GM12892 (cell line): Measurements from ENCODE around the gene NELFB.
A peak's percentile ranks its signal among the peaks of the same experiment; 100 is the strongest.

Experiments used
- DNase-seq: peaks from one replicate; pipeline ENCODE4 v3.0.0; 2011; ENCODE audit not compliant: insufficient read length
- FAIRE-seq: peaks from 2 replicates; lab custom pipeline; 2011; peaks lifted over from hg19 to GRCh38; lab: Jason Lieb, UNC
- POLR2A ChIP-seq: IDR thresholded peaks from 2 replicates; pipeline ENCODE4 v1.6.1; 2011; ENCODE audit warnings: low read depth, low read length, control low read depth
- POLR2AphosphoS5 ChIP-seq: IDR thresholded peaks from 2 replicates; pipeline ENCODE4 v1.6.1; 2011; ENCODE audit warnings: low read depth, low read length, control low read depth
- TAF1 ChIP-seq: IDR thresholded peaks from 2 replicates; pipeline ENCODE4 v1.6.1; 2011; ENCODE audit warnings: low read depth, mild to moderate bottlenecking, control low read depth, low read length, borderline replicate concordance

Gene NELFB

DNA sequence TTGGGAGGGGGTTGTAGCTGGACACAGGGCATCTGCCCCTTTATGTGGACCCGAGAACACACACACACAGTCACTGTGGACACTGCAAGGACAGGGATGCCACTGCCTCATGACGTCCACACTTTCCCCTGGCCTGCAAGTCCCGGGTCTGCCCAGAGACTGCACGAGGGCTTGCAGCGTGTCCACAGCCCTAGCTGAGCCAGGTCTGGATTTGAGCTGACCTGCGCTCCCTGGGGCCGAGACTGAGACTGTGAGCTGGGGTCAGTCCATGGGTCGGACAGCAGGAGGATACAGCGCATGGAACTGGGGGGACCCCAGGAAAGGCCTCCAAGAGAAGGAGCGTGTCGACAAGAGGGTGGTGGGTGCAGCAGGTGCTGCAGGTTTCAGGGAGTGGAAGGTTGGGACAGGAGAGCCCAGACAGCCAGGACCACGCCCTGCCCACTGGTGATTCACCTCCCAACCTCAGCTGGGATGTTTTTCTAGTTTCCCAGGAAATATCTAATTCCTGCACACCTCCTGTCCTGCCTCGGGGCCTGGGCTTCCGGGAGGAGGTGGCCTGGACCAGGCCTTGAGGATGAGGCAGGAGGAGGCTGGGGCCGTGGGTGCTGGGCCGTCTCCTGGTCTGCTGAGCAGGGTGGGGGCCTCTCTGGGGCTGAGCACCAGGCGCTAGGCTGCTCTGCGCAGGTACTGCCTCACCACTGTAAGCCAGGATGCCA, 28.6 kb upstream of the NELFB start:
- FAIRE-seq (no peak), DNase-seq (no peak)
- TF ChIP-seq POLR2A = no peak
- no peak for TF ChIP-seq POLR2AphosphoS5
- no peak for TF ChIP-seq TAF1

DNA sequence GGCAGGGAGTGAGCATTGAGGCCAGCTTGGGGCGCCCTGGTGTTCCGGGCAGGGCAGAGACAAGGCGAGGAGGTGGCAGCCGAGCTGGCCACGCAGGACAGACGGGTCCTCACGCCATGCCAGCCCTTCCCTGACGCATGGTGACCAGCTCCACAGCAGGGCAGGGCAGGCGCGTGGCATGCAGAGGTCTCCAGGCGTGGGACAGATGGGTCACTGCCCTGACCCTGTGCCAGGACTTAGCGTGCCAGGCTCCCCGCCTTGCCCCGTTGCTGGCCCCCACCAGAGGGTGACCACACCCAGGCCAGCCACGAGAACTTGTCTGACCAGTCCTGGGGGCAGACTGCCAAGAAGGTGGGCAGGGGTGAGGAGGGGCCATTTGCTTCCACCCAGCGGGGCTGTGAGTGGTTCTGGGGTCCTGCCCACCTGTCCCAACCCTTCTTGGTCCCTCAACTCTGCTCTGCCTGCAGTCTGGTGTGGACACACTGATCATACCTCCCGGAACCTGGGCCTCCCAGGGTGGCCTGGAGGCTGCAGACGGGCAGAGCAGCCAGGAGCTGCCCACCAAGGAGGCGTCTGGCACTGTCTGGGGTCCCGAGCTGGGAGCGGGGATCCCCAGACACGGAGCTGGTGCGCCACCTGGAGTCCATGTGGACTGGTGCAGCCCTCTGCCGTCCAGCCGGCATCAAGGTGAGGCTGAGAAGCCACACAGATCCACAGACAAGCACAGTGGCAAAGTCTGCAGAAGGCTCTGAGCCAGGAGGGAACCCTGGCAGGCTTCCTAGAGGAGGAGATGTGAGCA, 27.9 kb upstream of the NELFB start, which contains the start of gene RNF224:
RNF224 (plus strand) TSS at position 449 of the 799 bp plus-strand sequence. CDS start 834 bp downstream, outside the sequence.
- TF ChIP-seq POLR2A = no peak
- TF ChIP-seq TAF1 = no peak
- no peak for TF ChIP-seq POLR2AphosphoS5
- DNase-seq (peak; percentile 88), FAIRE-seq (peak; percentile 98)

DNA sequence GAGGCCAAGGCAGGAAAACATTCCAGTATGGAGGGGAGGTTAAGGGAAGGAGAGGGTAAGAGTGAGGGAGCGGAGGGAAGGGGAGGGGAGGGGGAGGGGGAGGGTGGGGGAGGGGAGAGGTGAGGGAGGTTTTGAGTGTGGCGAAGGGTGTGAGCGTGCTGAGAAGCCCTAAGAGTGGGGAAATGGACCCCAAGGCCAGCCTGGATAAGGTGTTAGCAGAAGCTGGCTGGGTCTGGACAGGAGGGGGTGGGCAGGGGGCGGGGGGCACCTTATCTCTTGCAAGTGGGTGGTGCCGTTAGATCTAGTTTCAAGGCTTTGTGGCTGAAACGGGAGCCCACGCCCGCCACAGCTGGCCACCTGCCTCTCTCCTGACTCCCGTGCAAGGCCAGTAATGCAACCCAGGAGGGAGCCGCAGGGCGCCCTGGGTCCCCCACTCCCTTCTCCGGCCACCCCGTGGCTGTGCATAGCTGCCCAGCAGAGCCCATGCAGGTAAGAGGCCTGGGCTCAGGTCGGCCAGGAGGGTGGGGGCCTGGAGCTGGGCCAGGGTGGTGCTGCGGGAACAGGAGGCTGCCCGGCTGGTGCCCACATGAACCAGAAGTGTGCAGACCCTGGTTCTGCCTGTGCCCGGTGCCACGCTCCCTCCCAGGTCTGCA, 27.1 kb upstream of the NELFB start:
- no peak for FAIRE-seq
- no peak for TF ChIP-seq TAF1
- no peak for TF ChIP-seq POLR2A
- no peak for TF ChIP-seq POLR2AphosphoS5
- DNase-seq = no peak

DNA sequence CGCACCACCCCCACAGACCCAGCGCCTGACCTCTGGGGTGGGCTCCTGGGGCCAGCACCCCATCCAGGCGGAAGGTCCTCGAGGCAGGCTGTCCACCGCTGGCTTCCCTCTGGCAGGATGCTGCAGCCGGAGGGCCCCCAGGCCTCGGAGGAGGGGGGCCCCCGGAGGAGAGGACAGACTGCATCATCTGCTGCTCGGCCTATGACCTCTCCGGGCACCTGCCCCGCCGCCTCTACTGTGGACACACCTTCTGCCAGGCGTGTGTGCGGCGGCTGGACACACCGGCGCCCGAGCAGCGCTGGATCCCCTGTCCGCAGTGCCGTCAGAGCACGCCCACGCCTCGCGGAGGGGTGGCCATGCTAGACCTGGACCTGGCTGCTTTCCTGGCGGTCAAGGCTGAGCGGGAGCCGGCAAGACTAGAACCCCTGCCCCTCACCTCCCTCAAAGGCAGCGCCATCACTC, 26.6 kb upstream of the NELFB start:
- no peak for DNase-seq
- no peak for FAIRE-seq
- TF ChIP-seq POLR2AphosphoS5 (no peak), TAF1 (no peak), POLR2A (no peak)

GRCh38 chr9:137228968-137229896, 25.9 kb upstream of the NELFB start:
- FAIRE-seq (no peak), DNase-seq (no peak)
- TF ChIP-seq TAF1 = no peak
- TF ChIP-seq POLR2A = no peak
- TF ChIP-seq POLR2AphosphoS5 = no peak

DNA sequence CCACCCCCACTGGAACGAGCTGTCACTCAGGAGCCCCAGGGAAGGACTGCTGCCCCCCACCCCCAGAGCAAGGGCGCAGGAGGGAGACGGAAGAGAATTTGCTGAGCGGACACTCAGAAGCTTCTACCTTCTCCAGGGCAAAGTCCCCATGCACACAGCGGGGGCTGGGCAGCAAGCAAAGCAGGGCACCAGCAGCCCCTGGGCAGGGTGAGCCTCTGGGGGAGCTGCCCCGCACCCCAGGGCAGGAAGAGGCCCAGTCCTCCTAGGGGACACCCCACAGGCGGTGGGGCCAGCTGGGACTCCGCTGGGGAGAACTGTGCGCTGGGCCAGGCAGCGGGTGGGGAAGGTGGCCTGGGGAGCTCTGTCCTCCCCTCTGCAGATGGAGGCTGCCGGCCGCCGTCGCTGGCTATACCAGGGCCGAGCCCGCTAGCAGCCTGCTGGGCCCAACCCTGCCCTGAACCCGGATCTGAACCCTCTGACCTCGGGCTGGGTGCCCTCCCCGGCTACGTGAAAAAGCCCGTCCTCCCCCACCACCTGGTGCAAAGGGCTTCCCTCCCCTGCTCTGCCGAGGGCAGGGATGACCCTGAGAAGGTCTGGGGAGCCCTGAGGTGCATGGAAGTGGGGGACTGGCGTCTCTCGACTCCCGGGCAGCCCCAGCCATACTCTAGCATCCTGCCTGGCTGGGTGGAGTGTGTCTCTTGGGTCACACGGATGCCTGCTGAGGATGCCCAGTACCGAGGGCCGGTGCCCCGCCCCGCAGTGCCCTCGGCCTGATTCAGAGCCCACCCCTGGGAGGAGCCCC, 25.0 kb upstream of the NELFB start:
- DNase-seq (no peak), FAIRE-seq (no peak)
- TF ChIP-seq POLR2AphosphoS5 (no peak), POLR2A (no peak), TAF1 (no peak)

GRCh38 chr9:137230705-137231371, 24.3 kb upstream of the NELFB start, which contains the start of gene SLC34A3:
Gene SLC34A3, plus strand, starts transcription at chr9:137230901. Its CDS starts 802 bp downstream, at chr9:137231703.
- TF ChIP-seq POLR2A (no peak), TAF1 (no peak), POLR2AphosphoS5 (no peak)
- FAIRE-seq (no peak), DNase-seq (no peak)

- no peak for DNase-seq
- TF ChIP-seq POLR2AphosphoS5 (no peak), POLR2A (no peak), TAF1 (no peak)
- FAIRE-seq = no peak
Observed at GRCh38 chr9:137231372-137232039, 23.6 kb upstream of the NELFB start.

DNA sequence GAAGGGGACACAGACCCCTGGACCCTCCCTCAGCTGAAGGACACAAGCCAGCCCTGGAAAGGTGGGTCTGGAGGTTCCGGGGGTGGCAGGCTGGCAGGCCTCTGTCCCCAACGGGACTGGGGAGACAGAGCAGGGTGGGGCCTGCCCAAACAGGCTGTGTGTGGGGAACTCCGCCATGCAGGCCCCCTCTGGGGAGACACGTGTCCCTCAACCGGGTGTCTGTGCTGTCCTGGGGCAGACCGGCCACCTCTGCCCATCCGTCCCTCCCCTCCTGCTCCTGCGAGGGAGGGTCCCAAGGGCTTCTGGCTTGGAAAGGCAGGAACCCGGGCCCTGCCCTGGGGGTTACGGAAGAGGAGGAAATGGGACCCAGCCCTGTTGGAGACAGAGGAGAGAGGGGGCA, 23.0 kb upstream of the NELFB start:
- no peak for DNase-seq
- FAIRE-seq = no peak
- TF ChIP-seq TAF1 (no peak), POLR2A (no peak), POLR2AphosphoS5 (no peak)
